B cell (primary cell): ENCODE measurements around the gene PTPRO.

Source experiments
- EZH2 ChIP-seq: IDR thresholded peaks from 2 replicates; pipeline ENCODE4 v1.6.1; 2012; ENCODE audit warnings: borderline replicate concordance, low read depth, mild to moderate bottlenecking, moderate library complexity, low read length; ENCODE audit not compliant: insufficient read depth, poor library complexity, severe bottlenecking
- TF ChIP-seq, protein P1 (sequence below): fragments of 200-600 bp; IDR thresholded peaks from one replicate; pipeline ENCODE4 v1.8.0; 2022; ENCODE audit warnings: antibody characterized with exemption, mild to moderate bottlenecking

DNA sequence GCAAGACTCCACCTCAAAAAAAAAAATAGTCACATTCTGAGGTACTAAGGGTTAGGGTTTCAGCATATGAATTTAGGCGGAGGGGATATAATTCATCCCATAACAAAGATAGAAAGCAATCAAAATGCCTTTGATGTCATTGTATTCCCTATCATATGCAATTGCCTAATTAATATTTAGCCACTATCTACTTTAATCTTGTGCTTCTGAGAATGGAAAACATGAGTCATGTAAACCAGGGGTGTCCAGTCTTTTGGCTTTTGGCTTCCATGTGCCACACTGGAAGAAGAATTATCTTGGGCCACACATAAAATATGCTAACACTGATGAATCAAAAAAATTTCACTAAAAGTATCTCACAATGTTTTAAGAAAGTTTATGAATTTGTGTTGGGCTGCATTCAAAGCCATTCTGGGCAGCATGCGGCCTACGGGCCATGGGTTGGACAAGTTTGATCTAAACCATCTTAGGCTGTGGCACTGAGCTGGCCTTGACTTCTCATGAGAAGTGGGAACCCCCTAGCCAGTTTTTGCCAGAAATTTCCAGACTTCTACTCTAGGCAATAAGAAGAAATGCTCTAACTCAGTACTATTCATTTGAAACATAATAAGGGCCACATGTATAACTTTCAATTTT is 219.8 kb downstream of the PTPRO start:
- no peak for TF ChIP-seq EZH2
- TF ChIP-seq, protein P1, sequence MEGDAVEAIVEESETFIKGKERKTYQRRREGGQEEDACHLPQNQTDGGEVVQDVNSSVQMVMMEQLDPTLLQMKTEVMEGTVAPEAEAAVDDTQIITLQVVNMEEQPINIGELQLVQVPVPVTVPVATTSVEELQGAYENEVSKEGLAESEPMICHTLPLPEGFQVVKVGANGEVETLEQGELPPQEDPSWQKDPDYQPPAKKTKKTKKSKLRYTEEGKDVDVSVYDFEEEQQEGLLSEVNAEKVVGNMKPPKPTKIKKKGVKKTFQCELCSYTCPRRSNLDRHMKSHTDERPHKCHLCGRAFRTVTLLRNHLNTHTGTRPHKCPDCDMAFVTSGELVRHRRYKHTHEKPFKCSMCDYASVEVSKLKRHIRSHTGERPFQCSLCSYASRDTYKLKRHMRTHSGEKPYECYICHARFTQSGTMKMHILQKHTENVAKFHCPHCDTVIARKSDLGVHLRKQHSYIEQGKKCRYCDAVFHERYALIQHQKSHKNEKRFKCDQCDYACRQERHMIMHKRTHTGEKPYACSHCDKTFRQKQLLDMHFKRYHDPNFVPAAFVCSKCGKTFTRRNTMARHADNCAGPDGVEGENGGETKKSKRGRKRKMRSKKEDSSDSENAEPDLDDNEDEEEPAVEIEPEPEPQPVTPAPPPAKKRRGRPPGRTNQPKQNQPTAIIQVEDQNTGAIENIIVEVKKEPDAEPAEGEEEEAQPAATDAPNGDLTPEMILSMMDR: no peak
